ENCODE measurements around the gene SCAMP2. TPM values are rescaled to one million over a fixed set of nuclear protein-coding genes. Genes with fewer than 3 reads are reported as not detected.

The SCAMP2 gene
- total and polyA plus RNA-seq, 11 donors, result 25.1 to 90.5 (median 46.0) TPM

GRCh38 chr15:74851960-74852359 lies 21.2 kb downstream of the SCAMP2 start:
- H3K4me1 ChIP-seq, result peaks cover 0 to 25% (median 11%) of the 10 kb centered on the region in 12 donors
- H3K27me3 ChIP-seq, result no peaks in the 10 kb centered on the region
- TF ChIP-seq POLR2A (IDR thresholded peaks at IDR 0.05), result no peak
- TF ChIP-seq CTCF (IDR thresholded peaks at IDR 0.05), result no peak
- H3K4me3 ChIP-seq, result no peak overlapping the region
- H3K9me3 ChIP-seq, result no peaks in the 10 kb centered on the region
- 89 to 100% (median 94%) methylated on average over 1 to 7 of the region's 7 CpGs for WGBS, 4 donors
- DNase-seq (no peak), ATAC-seq (no peak)
- intact Hi-C loops (cut with DNase I), result no loop called here
- no peak overlapping the region for H3K27ac ChIP-seq
- H3K36me3 ChIP-seq, result peaks cover 3 to 76% (median 72%) of the 10 kb centered on the region in 9 donors

- no peak for DNase-seq
- intact Hi-C loops (cut with DNase I), result no loop called here
- Histone ChIP-seq H3K4me1 (peaks cover 0 to 12% (median 3%) of the 10 kb centered on the region in 12 donors), H3K9me3 (no peaks in the 10 kb centered on the region), H3K27me3 (no peaks in the 10 kb centered on the region), H3K4me3 (no peak overlapping the region), H3K27ac (no peak overlapping the region), H3K36me3 (peaks cover 3 to 88% (median 82%) of the 10 kb centered on the region in 9 donors)
- ATAC-seq, result no peak
- no peak for TF ChIP-seq CTCF (IDR thresholded peaks at IDR 0.05)
- TF ChIP-seq POLR2A (IDR thresholded peaks at IDR 0.05), result no peak
- WGBS, 4 donors, result 94 to 99% (median 97%) methylated on average over 4 of the region's 4 CpGs
Measured at GRCh38 chr15:74850393-74850792, 22.8 kb downstream of the SCAMP2 start.

- Histone ChIP-seq H3K36me3 (peaks cover 3 to 78% (median 70%) of the 10 kb centered on the region in 9 donors), H3K4me1 (peaks cover 0 to 26% (median 14%) of the 10 kb centered on the region in 12 donors), H3K27ac (peak overlapping the region in 10 of 12 donors; percentile 23 to 72 (median 44)), H3K4me3 (no peak overlapping the region), H3K27me3 (no peaks in the 10 kb centered on the region), H3K9me3 (no peaks in the 10 kb centered on the region)
- no peak for TF ChIP-seq POLR2A (IDR thresholded peaks at IDR 0.05)
- TF ChIP-seq CTCF (IDR thresholded peaks at IDR 0.05), result no peak
- intact Hi-C loops (cut with DNase I), result loop anchor here in 4 of 10 donors (5.0 to 10.0 kb wide), 4 partner anchors 45 to 57 kb away; partner anchors contain the start of genes MPI (in 2 of the 4) and FAM219B (in 1 of the 4)
- ATAC-seq, result peak; percentile 46 to 68 (median 57)
- 41 to 73% (median 56%) methylated on average over 2 to 3 of the region's 3 CpGs for WGBS, 4 donors
- peak in 4 of 5 donors; percentile 56 to 77 (median 66) for DNase-seq
Measured at GRCh38 chr15:74847432-74847831, 25.7 kb downstream of the SCAMP2 start.

GRCh38 chr15:74845581-74845980 lies 27.6 kb downstream of the SCAMP2 start:
- ATAC-seq (no peak), DNase-seq (no peak)
- TF ChIP-seq CTCF (IDR thresholded peaks at IDR 0.05) (no peak), POLR2A (IDR thresholded peaks at IDR 0.05) (no peak)
- H3K27me3 ChIP-seq, result no peaks in the 10 kb centered on the region
- H3K36me3 ChIP-seq, result peaks cover 1 to 65% (median 54%) of the 10 kb centered on the region in 9 donors
- 91 to 93% (median 92%) methylated on average over 4 of the region's 4 CpGs for WGBS, 4 donors
- peak overlapping the region in 1 of 12 donors; percentile 92 for H3K27ac ChIP-seq
- intact Hi-C loops (cut with DNase I), result loop anchor here in 4 of 10 donors (5.0 to 10.0 kb wide), 4 partner anchors 47 to 59 kb away; partner anchors contain the start of genes MPI (in 2 of the 4) and FAM219B (in 1 of the 4)
- H3K4me1 ChIP-seq, result peaks cover 0 to 38% (median 22%) of the 10 kb centered on the region in 12 donors
- no peaks in the 10 kb centered on the region for H3K9me3 ChIP-seq
- no peak overlapping the region for H3K4me3 ChIP-seq
